Esophagus squamous epithelium (tissue), 5 donors: ENCODE measurements around the gene NMNAT2. TPM values are rescaled to one million over a fixed set of nuclear protein-coding genes. Genes with fewer than 3 reads are reported as not detected.
"Not testable (repeated sequence)": the region's sequence is repeated elsewhere in the genome, so short reads cannot be mapped to it uniquely, and the experiment has no call there.

Source experiments
- DNase-seq: peaks from one replicate; lab custom pipeline; 2025; lab: John Stamatoyannopoulos, UW
- H3K27ac ChIP-seq, 4 donors: fragments of 200-600 bp; sonication (generic); one replicate each; pipeline ENCODE4 v1.5.1; 2016 to 2019; ENCODE audit warnings: mild to moderate bottlenecking in 1 of 4
- H3K27me3 ChIP-seq, 4 donors: fragments of 200-600 bp; sonication (generic); 1 replicate in 3 of 4; 2 replicates in 1 of 4; pipeline versions ENCODE4 v1.5.1 to v1.6.0; 2017 to 2021; ENCODE audit warnings: antibody characterized with exemption in 1 of 4
- H3K36me3 ChIP-seq, 3 donors: fragments of 200-600 bp; sonication (generic); one replicate each; pipeline ENCODE4 v1.5.1; 2016 to 2019
- H3K4me1 ChIP-seq, 3 donors: fragments of 200-600 bp; sonication (generic); one replicate each; pipeline ENCODE4 v1.5.1; 2017 to 2019
- H3K4me3 ChIP-seq, 4 donors: fragments of 200-600 bp; sonication (generic); 1 replicate in 3 of 4; 2 replicates in 1 of 4; pipeline ENCODE4 v1.5.1; 2016 to 2019; ENCODE audit warnings: mild to moderate bottlenecking in 2 of 4, moderate library complexity in 1 of 4
- H3K9me3 ChIP-seq, 3 donors: fragments of 200-600 bp; sonication (generic); one replicate each; pipeline ENCODE4 v1.5.1; 2016 to 2019
- CTCF ChIP-seq, 6 experiments: fragments of 450-650 bp in 4 of 6; fragments of 200-600 bp in 2 of 6; sonication (generic) in 2 of 6; IDR thresholded peaks; one replicate each; pipeline ENCODE4 v1.5.1; 2016 to 2019; ENCODE audit warnings: antibody characterized with exemption in 6 of 6, mild to moderate bottlenecking in 4 of 6, moderate library complexity in 4 of 6
- POLR2A ChIP-seq, 4 donors: fragments of 450-650 bp; IDR thresholded peaks; one replicate each; pipeline ENCODE4 v1.6.1; 2017; ENCODE audit warnings: antibody characterized with exemption in 4 of 4, mild to moderate bottlenecking in 4 of 4, moderate library complexity in 3 of 4
- WGBS, 2 donors: methylation state at CpG; one replicate each; pipeline ENCODE4 v1.1.5; 2018; 5-methylcytosine and 5-hydroxymethylcytosine counted together
- intact Hi-C: fragments of 100-400 bp; cut with DNase I; formaldehyde crosslinking; loops from one replicate; pipeline ENCODE4 v1.15.0; 2022
- total RNA-seq, 4 donors: library from RNA; depleted of rRNA; stranded (reverse); fragments of >200 nt; gene quantifications; one replicate each; pipeline ENCODE4 v1.1.0, GENCODE V29; 2016
- donor health status: DM: yes; HTN: yes; CAD: no.

NMNAT2 gene
- total RNA-seq, 4 donors from 2014 or later, result 0.18 to 1.1 (median 0.26) TPM; not detected in 1

- intact Hi-C loops, result no loop called here
- TF ChIP-seq CTCF (IDR thresholded peaks at IDR 0.05), result no peak
- TF ChIP-seq POLR2A (IDR thresholded peaks at IDR 0.05), result no peak
- Histone ChIP-seq H3K36me3 (no peaks in the 10 kb centered on the region), H3K9me3 (no peaks in the 10 kb centered on the region), H3K4me1 (no peaks in the 10 kb centered on the region), H3K27me3 (peaks cover 0 to 7% (median 0%) of the 10 kb centered on the region in 4 donors), H3K4me3 (no peak overlapping the region), H3K27ac (no peak overlapping the region)
- WGBS, 2 donors, result 83 to 85% methylated on average over 2 of the region's 2 CpGs
- DNase-seq, result no peak
These were observed 17.3 kb upstream of the NMNAT2 start for GRCh38 chr1:183435497-183435896.

GRCh38 chr1:183433703-183434102 is 15.5 kb upstream of the NMNAT2 start:
- peaks cover 0 to 7% (median 0%) of the 10 kb centered on the region in 4 donors for H3K27me3 ChIP-seq
- H3K4me3 ChIP-seq, result no peak overlapping the region
- H3K4me1 ChIP-seq, result no peaks in the 10 kb centered on the region
- intact Hi-C loops, result no loop called here
- H3K36me3 ChIP-seq, result no peaks in the 10 kb centered on the region
- no peak for TF ChIP-seq CTCF (IDR thresholded peaks at IDR 0.05)
- no peak for TF ChIP-seq POLR2A (IDR thresholded peaks at IDR 0.05)
- no peaks in the 10 kb centered on the region for H3K9me3 ChIP-seq
- 50% methylated on average over 1 of the region's 1 CpG; no CpG with 5 or more reads in 1 of the 2 donors for WGBS, 2 donors
- no peak overlapping the region for H3K27ac ChIP-seq
- no peak for DNase-seq

- no peaks in the 10 kb centered on the region for H3K9me3 ChIP-seq
- H3K4me3 ChIP-seq, result no peak overlapping the region
- intact Hi-C loops, result no loop called here
- H3K4me1 ChIP-seq, result no peaks in the 10 kb centered on the region
- DNase-seq, result no peak
- peaks cover 0 to 7% (median 0%) of the 10 kb centered on the region in 4 donors for H3K27me3 ChIP-seq
- 44 to 58% methylated on average over 2 of the region's 2 CpGs for WGBS, 2 donors
- H3K27ac ChIP-seq, result no peak overlapping the region
- no peak for TF ChIP-seq POLR2A (IDR thresholded peaks at IDR 0.05)
- no peak for TF ChIP-seq CTCF (IDR thresholded peaks at IDR 0.05)
- no peaks in the 10 kb centered on the region for H3K36me3 ChIP-seq
These were observed 14.3 kb upstream of the NMNAT2 start for GRCh38 chr1:183432548-183432875.

- H3K27ac ChIP-seq, result no peak overlapping the region
- H3K4me1 ChIP-seq, result no peaks in the 10 kb centered on the region
- H3K9me3 ChIP-seq, result no peaks in the 10 kb centered on the region
- no peak overlapping the region for H3K4me3 ChIP-seq
- no peaks in the 10 kb centered on the region for H3K36me3 ChIP-seq
- 72 to 88% methylated on average over 4 of the region's 4 CpGs for WGBS, 2 donors
- TF ChIP-seq CTCF (IDR thresholded peaks at IDR 0.05) (no peak), POLR2A (IDR thresholded peaks at IDR 0.05) (no peak)
- H3K27me3 ChIP-seq, result peaks cover 0 to 6% (median 0%) of the 10 kb centered on the region in 4 donors
- intact Hi-C loops, result no loop called here
- no peak for DNase-seq
These were observed 13.8 kb upstream of the NMNAT2 start for GRCh38 chr1:183431840-183432547.

GRCh38 chr1:183427591-183427990 is 9.4 kb upstream of the NMNAT2 start:
- H3K27me3 ChIP-seq, H3K4me3 ChIP-seq, H3K9me3 ChIP-seq, DNase-seq, H3K27ac ChIP-seq, H3K4me1 ChIP-seq, intact Hi-C loops, H3K36me3 ChIP-seq: not testable (repeated sequence)
- 38 to 44% methylated on average over 2 of the region's 3 CpGs for WGBS, 2 donors
